ENCODE data around the gene GRWD1. TPM values are rescaled to one million over a fixed set of nuclear protein-coding genes. Genes with fewer than 3 reads are reported as not detected.

The GRWD1 gene
- total and polyA plus RNA-seq, 2 experiments from 2014 or later = 25.2 to 33.1 TPM

DNA sequence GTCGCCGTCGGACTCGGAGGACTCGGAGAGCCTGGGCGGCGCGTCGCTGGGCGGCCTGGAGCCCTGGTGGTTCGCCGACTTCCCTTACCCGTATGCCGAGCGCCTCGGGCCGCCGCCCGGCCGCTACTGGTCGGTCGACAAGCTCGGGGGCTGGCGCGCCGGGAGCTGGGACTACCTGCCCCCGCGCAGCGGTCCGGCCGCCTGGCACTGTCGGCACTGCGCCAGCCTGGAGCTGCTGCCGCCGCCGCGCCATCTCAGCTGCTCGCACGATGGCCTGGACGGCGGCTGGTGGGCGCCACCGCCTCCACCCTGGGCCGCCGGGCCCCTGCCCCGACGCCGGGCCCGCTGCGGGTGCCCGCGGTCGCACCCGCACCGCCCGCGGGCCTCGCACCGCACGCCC, 2.5 kb upstream of the GRWD1 start:
- no peaks in the 10 kb centered on the region for H4K20me1 ChIP-seq (ENCODE audit: insufficient read depth, poor library complexity, severe bottlenecking)
- peaks cover 7% of the 10 kb centered on the region for H3K4me1 ChIP-seq (ENCODE audit: insufficient read depth)
- no peak overlapping the region for H3K4me3 ChIP-seq
- H3K9me2 ChIP-seq (replicated peaks; ENCODE audit: insufficient read depth) = no peaks in the 10 kb centered on the region
- TF ChIP-seq EZH2 (IDR thresholded peaks at IDR 0.05; ENCODE audit: borderline replicate concordance) (no peak), CTCF (IDR thresholded peaks at IDR 0.05; ENCODE audit: poor library complexity) (no peak), EZH2phosphoT487 (IDR thresholded peaks at IDR 0.05; ENCODE audit: low read depth, severe bottlenecking, unreplicated experiment) (no peak)
- no peak for DNase-seq (ENCODE audit: low spot score)
- H3K79me2 ChIP-seq = peaks cover 14% of the 10 kb centered on the region
- H2AFZ ChIP-seq = no peak overlapping the region
- H3K4me2 ChIP-seq = peak overlapping the region; percentile 49
- H3K27me3 ChIP-seq = peaks cover 7% of the 10 kb centered on the region
- H3K9me3 ChIP-seq (ENCODE audit: low read depth) = no peaks in the 10 kb centered on the region
- WGBS (ENCODE audit: low lambda C conversion rate, missing lambda C conversion rate) = 70% methylated on average over 30 of the region's 60 CpGs
- no peak overlapping the region for H3K27ac ChIP-seq
- no peaks in the 10 kb centered on the region for H3K36me3 ChIP-seq (replicated peaks; ENCODE audit: insufficient read depth, low read depth)

GRCh38 chr19:48443731-48444128, 2.1 kb upstream of the GRWD1 start:
- peaks cover 16% of the 10 kb centered on the region for H3K79me2 ChIP-seq
- no peaks in the 10 kb centered on the region for H4K20me1 ChIP-seq (ENCODE audit: insufficient read depth, poor library complexity, severe bottlenecking)
- H3K4me2 ChIP-seq = peak overlapping the region; percentile 33
- peaks cover 7% of the 10 kb centered on the region for H3K4me1 ChIP-seq (ENCODE audit: insufficient read depth)
- no peak overlapping the region for H3K27ac ChIP-seq
- 46% methylated on average over 37 of the region's 45 CpGs for WGBS (ENCODE audit: low lambda C conversion rate, missing lambda C conversion rate)
- no peaks in the 10 kb centered on the region for H3K9me3 ChIP-seq (ENCODE audit: low read depth)
- no peaks in the 10 kb centered on the region for H3K36me3 ChIP-seq (replicated peaks; ENCODE audit: insufficient read depth, low read depth)
- peaks cover 7% of the 10 kb centered on the region for H3K27me3 ChIP-seq
- DNase-seq (ENCODE audit: low spot score) = no peak
- no peak overlapping the region for H2AFZ ChIP-seq
- TF ChIP-seq CTCF (IDR thresholded peaks at IDR 0.05; ENCODE audit: poor library complexity) (no peak), EZH2 (IDR thresholded peaks at IDR 0.05; ENCODE audit: borderline replicate concordance) (no peak), EZH2phosphoT487 (IDR thresholded peaks at IDR 0.05; ENCODE audit: low read depth, severe bottlenecking, unreplicated experiment) (no peak)
- no peak overlapping the region for H3K4me3 ChIP-seq
- no peaks in the 10 kb centered on the region for H3K9me2 ChIP-seq (replicated peaks; ENCODE audit: insufficient read depth)

DNA sequence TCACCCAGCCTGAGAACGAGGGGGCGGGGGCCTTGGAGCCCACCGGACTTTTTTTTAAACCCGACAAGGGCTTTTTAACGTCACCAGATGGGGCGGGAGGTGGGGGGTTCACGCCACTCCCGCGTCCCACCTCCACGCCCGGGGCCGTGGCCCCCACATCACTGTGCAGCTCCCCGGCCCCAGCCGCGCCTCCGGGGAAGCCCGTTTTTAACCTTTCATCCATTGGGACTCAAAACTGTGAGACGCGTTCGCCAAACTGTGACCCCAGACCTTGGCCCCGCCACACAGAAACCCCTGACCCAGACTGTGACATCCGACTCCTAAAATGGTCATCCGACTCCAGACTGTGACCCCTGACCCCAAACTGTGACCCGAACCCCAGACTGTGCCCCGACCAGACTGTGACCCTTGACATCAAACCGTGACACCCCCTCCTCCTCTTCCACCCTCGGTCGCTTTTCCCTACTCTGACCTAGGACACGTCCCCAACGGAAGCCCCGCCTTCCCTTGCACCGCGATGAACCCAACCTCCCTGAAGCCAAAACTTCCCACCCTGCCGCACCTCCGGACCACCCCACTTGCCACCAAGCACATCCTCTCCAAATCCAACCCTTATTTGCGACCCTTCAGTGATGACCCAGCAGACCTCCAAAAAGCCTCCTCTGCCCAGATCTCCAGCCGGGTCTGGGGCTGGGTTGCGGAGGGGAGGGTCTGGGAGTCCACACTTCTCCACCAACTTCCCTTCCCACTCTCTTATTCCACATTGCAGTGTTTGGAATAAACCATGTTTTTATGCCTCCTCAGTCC, 1.5 kb upstream of the GRWD1 start:
- no peak for DNase-seq (ENCODE audit: low spot score)
- H3K27me3 ChIP-seq = peaks cover 7% of the 10 kb centered on the region

More for the DNA sequence above, 1.5 kb upstream of the GRWD1 start:
- WGBS (ENCODE audit: low lambda C conversion rate, missing lambda C conversion rate) = 72% methylated on average over 31 of the region's 38 CpGs
- Histone ChIP-seq H3K4me1 (ENCODE audit: insufficient read depth) (peaks cover 7% of the 10 kb centered on the region), H3K9me3 (ENCODE audit: low read depth) (no peaks in the 10 kb centered on the region), H3K4me3 (no peak overlapping the region), H3K4me2 (peak overlapping the region; percentile 76), H4K20me1 (ENCODE audit: insufficient read depth, poor library complexity, severe bottlenecking) (no peaks in the 10 kb centered on the region), H3K27ac (peak overlapping the region; percentile 64), H3K36me3 (replicated peaks; ENCODE audit: insufficient read depth, low read depth) (no peaks in the 10 kb centered on the region), H3K9me2 (replicated peaks; ENCODE audit: insufficient read depth) (no peaks in the 10 kb centered on the region), H3K79me2 (peaks cover 16% of the 10 kb centered on the region), H2AFZ (peak overlapping the region; percentile 47)
- no peak for TF ChIP-seq CTCF (IDR thresholded peaks at IDR 0.05; ENCODE audit: poor library complexity)
- TF ChIP-seq EZH2phosphoT487 (IDR thresholded peaks at IDR 0.05; ENCODE audit: low read depth, severe bottlenecking, unreplicated experiment) = no peak
- TF ChIP-seq EZH2 (IDR thresholded peaks at IDR 0.05; ENCODE audit: borderline replicate concordance) = no peak
